Ovary (tissue), 3 donors: ENCODE measurements around the gene SLC35B3.

Source experiments
- EP300 ChIP-seq: sonication (generic); formaldehyde crosslinking; IDR thresholded peaks from one replicate; pipeline ENCODE4 v1.6.1; 2017; ENCODE audit warnings: antibody characterized with exemption
- POLR2A ChIP-seq: fragments of 450-650 bp; IDR thresholded peaks from one replicate; pipeline ENCODE4 v1.6.1; 2017; ENCODE audit warnings: antibody characterized with exemption, mild to moderate bottlenecking, moderate library complexity
- TF ChIP-seq, protein P1 (sequence below), 3 donors: fragments of 450-650 bp in 2 of 3; fragments of 200-600 bp in 1 of 3; IDR thresholded peaks; one replicate each; pipeline versions ENCODE4 v1.5.1 to v1.8.0; 2016 to 2022; ENCODE audit warnings: antibody characterized with exemption in 3 of 3, mild to moderate bottlenecking in 1 of 3
- donor health status: DM: no; HTN: no; CAD: no.

DNA sequence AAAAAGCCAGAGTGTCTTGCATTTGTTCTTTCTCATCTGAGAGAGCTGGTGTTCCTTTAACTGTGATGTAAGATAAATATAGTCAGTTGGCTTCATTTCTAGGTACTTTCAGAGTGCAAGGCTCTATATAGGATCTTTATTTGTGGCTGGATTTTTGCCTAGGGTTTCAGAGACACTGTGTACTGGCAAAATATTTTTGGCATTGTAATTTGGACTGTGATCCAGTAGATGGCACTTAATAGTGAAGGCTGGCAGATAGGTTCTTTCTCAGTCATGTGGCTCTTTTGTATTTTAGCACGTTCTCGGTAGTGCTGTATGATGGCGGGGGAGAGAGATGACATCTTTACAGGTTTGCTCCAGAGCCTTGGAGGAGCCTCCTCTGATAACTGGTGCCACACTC lies 26.8 kb upstream of the SLC35B3 start:
- TF ChIP-seq, protein P1, sequence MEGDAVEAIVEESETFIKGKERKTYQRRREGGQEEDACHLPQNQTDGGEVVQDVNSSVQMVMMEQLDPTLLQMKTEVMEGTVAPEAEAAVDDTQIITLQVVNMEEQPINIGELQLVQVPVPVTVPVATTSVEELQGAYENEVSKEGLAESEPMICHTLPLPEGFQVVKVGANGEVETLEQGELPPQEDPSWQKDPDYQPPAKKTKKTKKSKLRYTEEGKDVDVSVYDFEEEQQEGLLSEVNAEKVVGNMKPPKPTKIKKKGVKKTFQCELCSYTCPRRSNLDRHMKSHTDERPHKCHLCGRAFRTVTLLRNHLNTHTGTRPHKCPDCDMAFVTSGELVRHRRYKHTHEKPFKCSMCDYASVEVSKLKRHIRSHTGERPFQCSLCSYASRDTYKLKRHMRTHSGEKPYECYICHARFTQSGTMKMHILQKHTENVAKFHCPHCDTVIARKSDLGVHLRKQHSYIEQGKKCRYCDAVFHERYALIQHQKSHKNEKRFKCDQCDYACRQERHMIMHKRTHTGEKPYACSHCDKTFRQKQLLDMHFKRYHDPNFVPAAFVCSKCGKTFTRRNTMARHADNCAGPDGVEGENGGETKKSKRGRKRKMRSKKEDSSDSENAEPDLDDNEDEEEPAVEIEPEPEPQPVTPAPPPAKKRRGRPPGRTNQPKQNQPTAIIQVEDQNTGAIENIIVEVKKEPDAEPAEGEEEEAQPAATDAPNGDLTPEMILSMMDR (IDR thresholded peaks at IDR 0.05): no peak
- TF ChIP-seq POLR2A: no peak
- no peak for TF ChIP-seq EP300
